Stimulated activated CD4-positive, alpha-beta T cell treated with anti-CD3 and anti-CD28 coated beads, Interleukin-15, amount 100 ng/mL, for 48 hours (primary cell): ENCODE results near the gene OR2A7.
"Not testable (repeated sequence)": the region's sequence is repeated elsewhere in the genome, so short reads cannot be mapped to it uniquely, and the experiment has no call there.

Source experiments
- DNase-seq, 2 donors: peaks; one replicate each; pipeline ENCODE4 v3.0.0-alpha.2; 2020; ENCODE audit warnings: low read depth in 2 of 2

The OR2A7 gene, protein sequence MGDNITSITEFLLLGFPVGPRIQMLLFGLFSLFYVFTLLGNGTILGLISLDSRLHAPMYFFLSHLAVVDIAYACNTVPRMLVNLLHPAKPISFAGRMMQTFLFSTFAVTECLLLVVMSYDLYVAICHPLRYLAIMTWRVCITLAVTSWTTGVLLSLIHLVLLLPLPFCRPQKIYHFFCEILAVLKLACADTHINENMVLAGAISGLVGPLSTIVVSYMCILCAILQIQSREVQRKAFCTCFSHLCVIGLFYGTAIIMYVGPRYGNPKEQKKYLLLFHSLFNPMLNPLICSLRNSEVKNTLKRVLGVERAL

DNA sequence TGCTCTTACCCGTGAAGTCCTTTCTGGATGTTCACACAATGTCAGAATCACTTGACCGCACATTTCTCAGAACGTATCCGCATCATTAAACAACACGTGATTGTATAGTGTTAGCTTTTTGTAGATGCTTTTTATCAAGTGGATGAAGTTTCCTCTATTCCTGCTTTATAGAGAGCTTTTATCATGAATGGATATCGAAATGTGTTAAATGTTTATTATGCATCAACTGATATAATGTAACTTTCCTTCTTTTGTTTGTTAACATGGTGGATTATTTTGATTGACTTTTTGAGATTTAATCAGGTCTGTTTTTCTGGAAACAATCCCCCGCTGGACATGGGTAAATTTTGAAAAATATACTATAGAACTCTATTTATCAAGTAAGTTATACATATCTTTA lies at the start of gene OR2A7:
Gene OR2A7, minus strand, starts transcription at position 101 of the 400 bp plus-strand sequence. CDS start 5,164 bp downstream, outside the sequence.
- DNase-seq, result not testable (repeated sequence)

DNA sequence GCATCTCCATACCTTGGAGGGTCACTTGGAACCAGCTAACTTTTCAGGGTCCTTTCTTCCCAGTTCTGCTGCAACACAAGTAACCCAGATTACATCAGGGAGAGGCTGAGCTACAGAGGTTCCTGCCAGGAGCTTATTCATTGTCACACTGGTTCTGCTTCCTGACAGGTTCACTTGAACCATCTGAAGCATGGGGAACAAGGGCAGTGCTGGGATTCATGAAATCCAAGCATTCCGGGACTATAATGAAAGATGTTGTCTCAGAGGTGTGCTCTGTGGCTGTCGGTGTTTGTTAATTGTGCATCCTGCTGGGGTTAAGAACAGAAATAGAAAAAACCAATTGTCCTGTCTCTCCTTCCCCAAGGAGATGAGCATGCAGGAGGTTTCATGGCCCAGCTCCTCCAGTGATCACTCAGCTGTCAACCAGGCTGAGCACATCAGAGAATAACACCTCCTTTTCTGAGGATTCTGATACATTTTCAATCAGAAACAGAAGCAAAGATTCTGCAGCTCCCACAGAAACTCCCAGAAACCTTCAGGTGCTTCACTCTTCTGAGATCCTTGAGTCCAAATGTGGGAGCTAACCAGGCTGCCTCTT lies 47.4 kb upstream of the OR2A7 start, which contains the start of gene OR2A1:
Gene OR2A1, plus strand, starts transcription at position 548 of the 598 bp plus-strand sequence. CDS start 5,706 bp downstream, outside the sequence.
- DNase-seq, result not testable (repeated sequence)

DNA sequence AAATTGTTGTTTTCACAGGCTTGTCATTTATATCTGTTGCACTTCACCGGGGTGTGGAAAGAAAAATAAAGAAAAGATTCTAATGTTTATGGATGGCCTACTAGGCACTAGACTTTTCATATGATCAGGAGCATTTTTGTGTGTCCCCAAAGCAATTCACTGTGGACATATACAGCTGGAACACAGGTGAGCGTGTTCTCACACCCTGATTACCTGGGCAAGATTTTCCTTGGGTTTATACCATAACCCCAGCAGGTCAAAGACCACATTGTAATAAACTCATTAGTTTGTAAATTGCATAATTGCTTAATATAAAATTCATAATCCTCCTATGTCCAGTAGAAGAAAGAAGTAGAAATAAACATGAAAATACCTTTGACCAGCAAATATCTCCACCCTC lies 46.6 kb upstream of the OR2A7 start:
- DNase-seq, result not testable (repeated sequence)

DNA sequence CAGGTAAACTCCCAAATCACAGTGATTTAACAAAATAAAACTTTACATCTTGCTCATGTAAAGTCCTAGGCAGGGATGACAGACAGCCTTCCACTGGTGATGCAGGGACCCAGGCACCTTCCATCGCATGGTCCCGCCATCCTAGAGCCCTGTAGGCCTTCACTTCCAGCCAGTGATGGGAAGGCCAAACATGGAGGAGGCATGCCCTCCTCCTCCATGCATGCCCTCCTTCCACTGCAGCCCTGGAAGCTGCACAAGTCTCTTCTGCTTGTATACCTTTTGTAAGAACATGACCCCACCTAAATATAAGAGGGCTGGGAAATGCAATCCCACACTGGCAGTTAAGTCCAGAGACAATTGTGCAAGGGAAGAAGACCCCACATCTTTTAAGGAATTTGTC lies 45.1 kb upstream of the OR2A7 start:
- not testable (repeated sequence) for DNase-seq

DNA sequence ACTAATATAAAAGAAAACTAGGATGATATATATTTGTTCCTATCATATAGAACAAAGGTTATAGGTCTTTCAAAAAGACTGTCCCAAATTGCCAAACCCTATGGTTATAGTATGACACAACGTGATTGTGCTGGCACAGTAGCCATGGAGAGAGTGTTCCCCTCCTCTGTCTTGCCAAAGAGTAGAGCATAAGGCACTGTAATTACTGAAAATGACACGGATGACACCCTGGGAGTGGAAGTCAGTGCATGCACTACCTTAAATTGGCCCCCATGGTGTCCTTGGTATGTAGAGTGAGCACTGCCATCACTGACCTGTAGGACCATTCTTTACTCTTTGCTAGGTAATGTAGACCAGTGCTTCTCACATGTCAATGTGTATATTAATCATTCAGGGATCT lies 40.6 kb upstream of the OR2A7 start:
- DNase-seq, result not testable (repeated sequence)

DNA sequence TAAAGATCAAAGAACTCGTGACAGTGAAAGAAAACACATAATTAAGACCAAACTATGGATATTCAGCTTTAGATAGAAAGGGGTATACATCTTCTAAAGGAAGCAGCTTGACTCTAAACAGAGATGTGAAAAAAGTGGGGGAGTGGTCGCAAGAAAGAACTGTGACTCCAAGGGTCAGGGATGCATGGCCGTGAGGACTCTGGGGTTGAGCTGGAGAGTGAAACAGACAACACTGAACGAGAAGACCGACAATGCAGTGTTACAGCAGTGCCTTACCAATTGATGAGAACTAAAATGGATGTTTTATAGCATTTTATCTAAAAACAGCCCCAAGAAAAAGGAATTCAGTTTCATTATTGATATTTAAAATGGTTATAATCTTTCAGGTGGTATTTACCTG lies 39.0 kb upstream of the OR2A7 start:
- not testable (repeated sequence) for DNase-seq

DNA sequence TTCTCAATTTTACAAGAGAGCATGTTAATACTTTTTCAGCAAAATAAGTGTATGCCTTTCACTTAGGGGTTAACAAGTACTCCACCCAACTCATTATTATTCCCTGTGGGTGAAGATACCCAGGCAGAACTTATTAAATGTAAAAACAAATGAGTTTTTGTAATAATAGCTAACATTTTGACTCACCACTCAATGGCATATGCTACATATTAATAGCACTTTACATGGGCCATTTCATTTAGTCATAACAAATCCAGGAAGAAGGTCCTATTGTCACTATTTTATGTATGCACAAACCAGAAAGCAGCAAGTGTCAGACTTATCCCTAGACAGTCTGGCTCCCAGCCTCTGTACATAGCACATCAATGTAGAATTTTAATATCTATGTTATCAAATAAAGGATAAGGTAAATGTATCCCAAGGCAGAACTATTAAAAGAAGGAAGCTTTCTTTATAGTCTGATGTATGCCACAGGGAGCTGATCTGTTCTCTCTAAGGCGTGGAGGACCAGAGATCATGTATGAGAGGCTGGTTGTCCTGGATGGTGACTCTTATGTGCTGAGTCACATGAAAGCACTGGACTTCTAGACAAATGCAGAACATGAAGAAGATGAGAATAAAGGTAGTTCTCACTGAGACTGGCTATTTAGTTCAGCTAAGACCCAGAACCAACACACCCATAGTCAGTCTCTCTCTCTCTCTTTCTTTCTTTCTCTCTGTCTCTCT lies 38.1 kb upstream of the OR2A7 start:
- not testable (repeated sequence) for DNase-seq

DNA sequence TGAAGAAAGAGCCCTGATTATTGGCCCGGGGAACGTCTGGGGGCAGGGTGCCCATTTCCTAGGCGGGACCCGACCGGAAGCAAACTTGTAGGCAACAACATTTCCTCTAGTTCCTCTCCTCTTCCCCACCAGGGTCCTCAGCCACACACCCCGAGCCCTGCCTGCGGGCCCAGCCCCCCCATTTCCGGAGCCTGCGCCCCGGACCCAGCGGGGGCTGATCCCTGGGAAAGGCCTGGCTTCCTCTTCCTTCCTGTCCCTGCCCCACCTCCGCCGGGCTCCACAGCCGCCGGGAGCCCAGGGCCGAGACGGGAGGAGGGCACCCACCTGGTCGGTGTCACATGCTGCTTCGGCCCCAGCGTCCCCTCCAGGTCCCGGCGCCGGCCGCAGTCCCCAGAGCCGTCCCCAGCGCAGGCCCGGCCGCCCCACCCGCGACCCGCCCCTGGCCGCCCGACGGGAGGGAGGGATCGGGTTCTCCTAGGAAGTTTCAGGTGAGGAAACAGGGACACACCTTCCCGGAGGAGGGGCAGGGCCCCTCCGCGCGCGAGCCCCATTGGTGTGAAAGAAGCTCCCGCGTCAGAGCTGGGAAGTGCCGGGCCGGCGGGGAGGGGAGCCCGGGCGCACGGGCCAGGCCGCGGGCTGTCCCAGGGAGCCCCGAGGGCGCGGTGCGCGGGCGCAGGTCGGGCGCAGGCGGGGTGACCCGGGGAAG lies 29.4 kb upstream of the OR2A7 start:
- not testable (repeated sequence) for DNase-seq

DNA sequence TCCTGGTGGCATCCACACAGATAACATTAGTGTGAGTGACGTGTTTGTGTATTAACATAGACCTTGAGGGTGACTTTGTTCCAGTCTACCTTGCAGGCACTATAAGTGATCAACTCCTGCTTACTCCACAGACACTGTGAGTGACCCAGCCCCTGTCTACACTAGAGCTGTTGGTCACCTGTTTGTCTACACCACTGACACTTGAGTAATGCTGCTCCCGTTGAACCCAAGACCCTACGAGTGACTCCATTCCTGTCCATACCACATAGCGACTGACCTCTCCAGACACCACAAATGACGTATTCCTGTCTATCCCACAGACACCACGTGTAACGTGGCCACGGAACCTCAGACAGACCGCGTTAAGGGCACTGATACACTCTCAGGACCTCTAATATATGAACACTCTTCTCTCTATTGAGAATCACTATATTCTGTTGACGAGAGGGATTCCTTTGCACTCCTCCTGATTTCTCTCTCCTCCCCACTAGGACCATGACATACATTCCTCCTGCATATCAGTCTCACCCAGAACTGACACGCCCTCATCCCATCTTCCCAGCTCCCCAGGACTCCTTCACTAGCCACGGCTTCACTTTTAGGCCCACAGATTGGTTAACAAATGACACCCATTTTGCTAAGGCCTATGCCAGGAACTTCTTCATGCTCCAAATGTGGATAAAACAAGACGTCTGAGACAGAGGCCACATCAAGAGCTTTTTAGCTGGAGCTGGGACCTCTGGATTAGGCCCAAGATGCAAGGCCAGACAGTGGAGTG lies 28.0 kb upstream of the OR2A7 start:
- DNase-seq, result not testable (repeated sequence)

DNA sequence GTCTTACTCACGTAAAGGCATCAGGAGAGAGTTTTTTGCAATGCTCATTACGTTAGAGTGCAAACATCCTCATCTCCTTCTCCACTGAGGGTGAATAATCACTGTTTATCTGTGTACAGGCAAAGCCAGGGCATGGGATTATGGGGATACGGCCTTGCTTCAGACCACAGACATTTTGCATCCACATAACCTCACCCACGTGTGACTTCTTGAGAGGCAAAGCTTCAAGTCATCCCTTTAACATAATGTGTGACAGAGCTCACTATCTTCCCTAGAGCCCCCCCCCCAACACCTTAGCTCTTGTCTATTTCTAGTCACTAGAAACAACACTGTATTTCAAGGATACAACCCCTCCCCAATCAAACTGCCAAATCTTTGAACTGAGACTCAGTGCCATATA lies 27.0 kb upstream of the OR2A7 start:
- DNase-seq, result not testable (repeated sequence)

DNA sequence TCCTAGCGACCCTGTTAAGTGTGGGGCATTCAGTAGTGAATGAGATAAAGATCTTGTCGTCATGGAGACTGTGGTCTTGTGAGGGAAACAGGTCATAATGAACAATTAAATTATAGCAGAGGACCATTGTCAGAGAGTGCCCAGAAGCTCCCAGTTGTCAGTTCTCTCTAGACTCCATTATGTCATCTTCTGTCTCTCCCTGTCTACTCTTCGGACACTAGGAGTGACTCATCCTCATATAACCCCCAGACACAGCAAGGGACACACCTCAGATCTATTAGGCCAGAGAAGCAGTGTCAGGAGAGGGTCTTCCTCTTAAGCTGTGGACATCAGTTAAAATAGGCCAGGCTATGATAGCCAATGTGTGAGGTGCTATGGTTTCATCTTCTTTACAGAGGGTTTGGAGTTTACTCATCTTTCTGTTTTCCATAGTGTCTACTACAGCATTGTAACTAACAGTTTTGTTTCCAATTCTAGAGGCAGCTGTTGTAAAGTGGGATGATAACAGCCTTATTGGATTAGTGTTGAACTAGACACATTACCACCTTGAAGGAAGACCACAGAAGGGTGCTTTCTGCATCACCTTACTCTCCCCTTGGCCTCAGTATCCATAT lies 22.7 kb upstream of the OR2A7 start:
- DNase-seq, result not testable (repeated sequence)

DNA sequence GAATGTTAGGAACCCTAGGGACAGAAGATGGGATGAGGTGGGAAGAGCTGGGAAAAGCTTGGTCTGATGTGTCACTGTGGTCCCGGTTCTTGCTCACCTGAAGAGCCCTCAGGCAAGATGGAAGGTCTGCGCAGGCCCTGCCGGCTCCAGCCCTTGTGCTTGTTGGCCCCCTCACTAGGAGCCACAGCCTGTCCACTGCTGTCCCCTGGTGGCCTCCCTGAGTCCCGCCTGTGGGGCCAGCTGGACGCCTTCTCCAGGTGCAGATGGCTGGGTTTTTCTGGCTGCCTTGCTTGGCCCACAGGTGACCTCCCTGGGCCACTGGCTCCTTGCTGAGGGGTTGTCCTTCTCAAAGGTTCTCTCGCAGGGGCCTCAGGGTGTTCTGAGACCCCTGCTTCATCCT lies 19.1 kb upstream of the OR2A7 start:
- not testable (repeated sequence) for DNase-seq

DNA sequence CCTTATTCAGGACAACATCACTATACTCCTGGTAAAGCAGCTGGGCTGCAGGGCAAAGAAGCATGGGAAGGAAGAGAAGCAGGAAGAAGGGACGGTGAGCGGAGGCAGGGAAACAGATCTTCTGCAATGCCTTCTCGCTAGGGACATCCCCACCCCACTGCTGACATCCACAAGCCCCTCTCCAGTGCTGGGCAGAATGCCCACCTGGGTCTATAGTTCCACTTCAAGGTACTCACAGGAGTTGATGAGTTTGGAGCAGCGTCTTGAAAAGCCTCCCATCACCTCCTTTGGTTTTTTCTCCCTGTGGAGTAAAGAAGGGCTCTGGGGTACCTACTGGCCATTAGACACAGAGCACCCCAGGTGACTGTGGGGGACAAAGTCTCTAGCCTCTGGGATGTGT lies 17.9 kb upstream of the OR2A7 start:
- DNase-seq, result not testable (repeated sequence)

DNA sequence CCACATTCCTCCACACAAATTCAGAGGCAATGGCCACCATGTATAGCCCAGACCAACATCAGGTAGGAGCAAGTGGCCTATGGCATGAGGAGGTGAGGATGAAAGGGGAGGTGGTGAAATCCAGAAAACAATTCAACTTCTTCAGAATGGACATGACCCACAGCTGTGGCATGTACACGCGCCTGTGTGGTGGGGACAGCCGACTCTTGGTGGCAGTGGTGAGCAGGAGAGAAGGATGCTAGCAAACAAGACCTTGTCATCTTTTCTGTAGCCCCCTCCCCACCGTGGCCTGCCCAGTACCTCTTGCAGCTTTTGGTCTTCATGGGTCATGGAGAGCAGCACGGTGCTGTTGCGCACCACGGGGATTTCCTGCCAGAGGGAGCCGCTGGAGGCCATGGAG lies 17.4 kb upstream of the OR2A7 start:
- DNase-seq, result not testable (repeated sequence)

DNA sequence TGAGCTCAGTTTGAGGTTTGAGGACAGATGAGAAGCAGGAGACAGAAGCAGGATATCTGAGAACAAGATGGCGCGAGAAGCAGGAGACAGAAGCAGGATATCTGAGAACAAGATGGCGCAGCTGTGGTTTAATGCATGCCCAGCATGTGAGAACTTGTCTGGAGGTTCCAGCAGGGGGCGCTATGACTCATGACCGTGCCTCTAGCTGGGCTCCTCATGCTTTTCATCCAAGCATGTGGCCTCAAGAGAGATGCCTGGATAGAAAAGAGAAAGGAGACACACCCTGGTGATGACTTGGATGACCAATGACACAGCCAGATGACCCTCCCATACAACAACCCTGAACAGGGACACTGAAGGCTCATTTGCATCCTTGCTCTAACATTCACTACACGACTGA lies 15.4 kb upstream of the OR2A7 start:
- not testable (repeated sequence) for DNase-seq

DNA sequence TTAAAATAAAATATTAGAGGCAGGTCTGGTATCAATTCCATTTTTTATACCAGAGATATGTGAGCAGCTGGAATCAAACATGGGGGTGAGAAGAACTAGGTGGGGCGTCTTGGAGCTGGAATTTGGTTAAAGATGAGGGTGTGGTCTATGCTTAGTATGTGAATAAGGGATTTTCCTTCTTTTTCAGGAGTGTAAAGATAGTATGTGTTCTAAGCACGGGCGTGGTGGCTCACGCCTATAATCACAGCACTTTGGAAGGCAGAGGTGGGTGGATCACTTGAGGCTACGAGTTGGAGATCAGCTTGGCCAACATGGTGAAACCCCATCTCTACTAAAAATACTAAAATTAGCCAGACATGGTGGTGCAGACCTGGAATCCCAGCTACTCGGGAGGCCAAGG lies 10.7 kb upstream of the OR2A7 start:
- DNase-seq, result not testable (repeated sequence)

DNA sequence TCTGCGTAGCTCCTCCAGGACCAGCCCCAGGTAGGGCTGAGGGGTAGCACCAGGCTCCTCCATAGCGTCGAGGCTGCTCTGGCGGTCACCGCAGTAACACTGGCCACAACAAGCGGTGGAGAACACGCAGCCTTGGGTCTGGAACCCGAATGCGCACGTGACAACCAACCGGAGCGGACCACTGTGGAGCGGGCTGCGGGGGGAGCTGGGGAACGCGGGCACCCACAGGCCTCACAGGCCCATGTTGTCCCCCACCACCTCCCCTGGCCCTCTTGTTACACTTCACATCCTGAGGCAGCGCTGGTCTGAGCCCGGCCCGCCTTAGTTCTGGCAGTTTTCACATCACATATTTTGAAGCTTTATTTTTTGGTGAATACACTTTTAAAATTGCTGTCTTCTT lies 4.6 kb upstream of the OR2A7 start, which contains the start of gene CTAGE8:
Gene CTAGE8, minus strand, starts transcription at position 101 of the 400 bp plus-strand sequence. Its CDS starts 38 bp downstream, at position 63.
- not testable (repeated sequence) for DNase-seq

DNA sequence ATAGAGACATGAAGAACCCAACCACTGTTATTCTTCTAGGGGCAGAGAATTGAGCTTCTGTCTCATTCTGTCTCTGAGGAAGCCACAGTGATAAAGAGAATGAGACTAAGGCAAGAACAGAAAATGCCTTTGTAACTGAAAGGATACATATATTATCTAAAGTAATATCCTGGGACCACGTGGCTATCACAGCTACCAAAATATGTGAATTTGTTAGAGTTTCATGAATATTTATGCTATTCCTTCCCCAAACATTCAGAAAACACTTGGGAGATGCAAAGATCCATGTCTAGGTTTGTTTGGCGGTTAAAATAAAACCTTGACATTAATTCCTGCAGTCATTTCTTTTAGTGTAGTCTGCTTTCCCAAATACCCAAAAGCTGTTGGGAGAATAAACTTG lies 2.5 kb downstream of the OR2A7 start:
- DNase-seq, result not testable (repeated sequence)

DNA sequence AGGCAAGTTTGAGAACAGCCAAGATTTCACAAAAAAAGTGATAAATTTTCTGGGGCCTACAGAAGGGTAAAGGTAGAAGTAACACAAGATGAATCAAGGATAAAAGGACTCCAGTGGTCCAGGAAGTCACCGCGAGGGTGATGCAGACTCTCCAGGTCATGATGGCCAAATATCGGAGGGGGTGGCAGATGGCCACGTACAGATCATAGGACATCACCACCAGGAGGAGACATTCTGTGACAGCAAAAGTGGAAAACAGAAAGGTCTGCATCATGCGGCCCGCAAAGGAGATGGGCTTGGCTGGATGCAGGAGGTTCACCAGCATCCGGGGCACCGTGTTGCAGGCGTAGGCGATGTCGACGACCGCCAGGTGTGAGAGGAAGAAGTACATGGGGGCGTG lies 5.5 kb downstream of the OR2A7 start:
- not testable (repeated sequence) for DNase-seq

DNA sequence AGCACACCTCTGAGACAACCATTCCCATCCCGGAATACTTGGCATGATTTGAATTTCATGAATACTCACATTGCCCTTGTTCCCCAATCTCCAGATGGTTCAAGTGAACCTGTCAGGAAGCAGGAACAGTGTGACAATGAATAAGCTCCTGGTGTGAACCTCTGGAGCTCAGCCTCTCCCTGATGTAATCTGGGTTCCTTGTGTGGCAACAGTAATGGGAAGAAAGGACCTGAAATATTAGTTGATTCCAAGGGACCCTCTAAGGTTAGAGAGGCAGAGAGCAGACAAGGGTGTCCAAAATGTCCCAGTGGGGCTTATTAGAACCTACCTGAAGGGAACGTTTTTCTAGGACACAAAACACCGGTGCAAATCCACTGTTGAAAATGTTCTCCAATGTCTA lies 8.5 kb downstream of the OR2A7 start:
- no peak for DNase-seq
